ENCODE measurements around the gene ZC3H12C. TPM values are rescaled to one million over a fixed set of nuclear protein-coding genes. Genes with fewer than 3 reads are reported as not detected.

The ZC3H12C gene
- total and polyA plus RNA-seq, 4 donors, result 3.4 to 27.1 (median 9.1) TPM

GRCh38 chr11:110088535-110089344, 4.5 kb upstream of the ZC3H12C start:
- ATAC-seq (ENCODE audit: insufficient read depth, low FRiP score), result no peak
- no peak overlapping the region for H3K9ac ChIP-seq (ENCODE audit: insufficient read depth in 1 of 2, low read length in 2 of 2)
- H3K27me3 ChIP-seq (ENCODE audit: control insufficient read depth in 3 of 3, insufficient read depth in 3 of 3, low read length in 2 of 3), result peaks cover 0 to 9% (median 4%) of the 10 kb centered on the region in 3 donors
- no peak for DNase-seq
- no peaks in the 10 kb centered on the region for H3K36me3 ChIP-seq (ENCODE audit: control insufficient read depth in 4 of 4, insufficient read depth in 4 of 4, low read length in 4 of 4)
- H3K27ac ChIP-seq (ENCODE audit: low read depth in 1 of 2, low read length in 1 of 2), result peak overlapping the region in 1 of 2 donors; percentile 8
- H3K4me1 ChIP-seq (ENCODE audit: control insufficient read depth in 5 of 5, insufficient read depth in 5 of 5, low read length in 5 of 5), result peaks cover 0 to 6% (median 0%) of the 10 kb centered on the region in 5 donors
- H3K4me3 ChIP-seq, result no peak overlapping the region
- H3K9me3 ChIP-seq (ENCODE audit: control insufficient read depth in 4 of 4, insufficient read depth in 3 of 4, low read length in 3 of 4), result no peaks in the 10 kb centered on the region
- no peak for TF ChIP-seq CTCF (IDR thresholded peaks at IDR 0.05; ENCODE audit: control extremely low read depth, extremely low read depth)
- whole genome bisulfite sequencing, 2 donors, result 83 to 84% methylated on average over 5 of the region's 5 CpGs

GRCh38 chr11:110089617-110090282, 3.4 kb upstream of the ZC3H12C start:
- WGBS, 2 donors, result 78 to 83% methylated on average over 5 of the region's 5 CpGs
- TF ChIP-seq CTCF (IDR thresholded peaks at IDR 0.05; ENCODE audit: control extremely low read depth, extremely low read depth), result no peak
- no peak for ATAC-seq (ENCODE audit: insufficient read depth, low FRiP score)
- Histone ChIP-seq H3K36me3 (ENCODE audit: control insufficient read depth in 4 of 4, insufficient read depth in 4 of 4, low read length in 4 of 4) (no peaks in the 10 kb centered on the region), H3K9ac (ENCODE audit: insufficient read depth in 1 of 2, low read length in 2 of 2) (no peak overlapping the region), H3K27ac (ENCODE audit: low read depth in 1 of 2, low read length in 1 of 2) (no peak overlapping the region), H3K4me1 (ENCODE audit: control insufficient read depth in 5 of 5, insufficient read depth in 5 of 5, low read length in 5 of 5) (peaks cover 0 to 13% (median 0%) of the 10 kb centered on the region in 5 donors), H3K27me3 (ENCODE audit: control insufficient read depth in 3 of 3, insufficient read depth in 3 of 3, low read length in 2 of 3) (peaks cover 0 to 9% (median 4%) of the 10 kb centered on the region in 3 donors), H3K4me3 (no peak overlapping the region), H3K9me3 (ENCODE audit: control insufficient read depth in 4 of 4, insufficient read depth in 3 of 4, low read length in 3 of 4) (no peaks in the 10 kb centered on the region)
- DNase-seq, result no peak

- peaks cover 0 to 9% (median 4%) of the 10 kb centered on the region in 3 donors for H3K27me3 ChIP-seq (ENCODE audit: control insufficient read depth in 3 of 3, insufficient read depth in 3 of 3, low read length in 2 of 3)
- 91% methylated on average over 6 of the region's 6 CpGs for WGBS, 2 donors
- DNase-seq (no peak), ATAC-seq (ENCODE audit: insufficient read depth, low FRiP score) (no peak)
- no peak overlapping the region for H3K4me3 ChIP-seq
- no peak overlapping the region for H3K9ac ChIP-seq (ENCODE audit: insufficient read depth in 1 of 2, low read length in 2 of 2)
- peaks cover 0 to 18% (median 0%) of the 10 kb centered on the region in 5 donors for H3K4me1 ChIP-seq (ENCODE audit: control insufficient read depth in 5 of 5, insufficient read depth in 5 of 5, low read length in 5 of 5)
- no peaks in the 10 kb centered on the region for H3K36me3 ChIP-seq (ENCODE audit: control insufficient read depth in 4 of 4, insufficient read depth in 4 of 4, low read length in 4 of 4)
- no peak overlapping the region for H3K27ac ChIP-seq (ENCODE audit: low read depth in 1 of 2, low read length in 1 of 2)
- TF ChIP-seq CTCF (IDR thresholded peaks at IDR 0.05; ENCODE audit: control extremely low read depth, extremely low read depth), result no peak
- no peaks in the 10 kb centered on the region for H3K9me3 ChIP-seq (ENCODE audit: control insufficient read depth in 4 of 4, insufficient read depth in 3 of 4, low read length in 3 of 4)
Observed at GRCh38 chr11:110090466-110091026, 2.6 kb upstream of the ZC3H12C start.
